Psoas muscle (tissue), 8 donors: ENCODE measurements around the gene SFRP2. TPM values are rescaled to one million over a fixed set of nuclear protein-coding genes. Genes with fewer than 3 reads are reported as not detected.

Experiments used
- ATAC-seq, 4 donors: fragments of 200-7000 bp; cut with Tn5 transposase; one replicate each; pipeline ENCODE4 v1.9.1; 2020; ENCODE audit warnings: moderate library complexity in 3 of 4, mild to moderate bottlenecking in 2 of 4
- DNase-seq, 2 donors: peaks; one replicate each; pipeline ENCODE4 v3.0.0-alpha.2; 2020
- H3K27ac ChIP-seq: fragments of 200-600 bp; one replicate; pipeline ENCODE4 v1.8.0; 2022
- H3K27me3 ChIP-seq, 3 donors: fragments of 200-600 bp in 1 of 3; one replicate each; pipeline versions ENCODE4 v1.6.1 to v1.8.0; 2013 to 2022; ENCODE audit warnings: low read length in 2 of 3, mild to moderate bottlenecking in 2 of 3, moderate library complexity in 1 of 3; ENCODE audit not compliant: insufficient read depth in 3 of 3
- H3K36me3 ChIP-seq, 2 donors: fragments of 200-600 bp in 1 of 2; one replicate each; pipeline versions ENCODE4 v1.6.1 to v1.8.0; 2013 to 2022; ENCODE audit warnings: low read depth in 1 of 2, mild to moderate bottlenecking in 1 of 2, moderate library complexity in 1 of 2; ENCODE audit not compliant: insufficient read depth in 1 of 2
- H3K4me1 ChIP-seq: fragments of 200-600 bp; one replicate; pipeline ENCODE4 v1.8.0; 2022
- H3K4me3 ChIP-seq: fragments of 200-600 bp; one replicate; pipeline ENCODE4 v1.8.0; 2022; ENCODE audit warnings: mild to moderate bottlenecking
- H3K9me3 ChIP-seq: fragments of 200-600 bp; one replicate; pipeline ENCODE4 v1.8.0; 2022
- WGBS, 3 donors: extraction: QIAGEN DNeasy Blood & Tissue Kit; methylation state at CpG; one replicate each; pipeline versions ENCODE4 v1.1.6 to v1.1.7; 2013; 5-methylcytosine and 5-hydroxymethylcytosine counted together
- intact Hi-C, 2 donors: fragments of 100-400 bp; cut with DNase I; formaldehyde crosslinking; loops; one replicate each; pipeline versions ENCODE4 v1.11.0 to v1.14.2; 2022
- polyA plus RNA-seq, 3 donors: library from polyadenylated mRNA; stranded (reverse); fragments of 200-250 nt; gene quantifications; one replicate each; pipeline ENCODE4 v1.2.3, GENCODE V29; 2013
- total RNA-seq, 4 donors: library from RNA; stranded (reverse); fragmentation: NEBNext Ultra II Directional in 2 of 4; extraction: Animal tissue kit (Norgen Biotek cat#: 25700) in 2 of 4; gene quantifications; one replicate each; pipeline versions ENCODE4 v1.2.1 to v1.2.4, GENCODE V29; 2021 to 2023
- TF ChIP-seq, protein P1 (sequence below): fragments of 200-600 bp; IDR thresholded peaks from one replicate; pipeline ENCODE4 v1.8.0; 2022; ENCODE audit warnings: antibody characterized with exemption
- donor health status: healthy with polysubstance abuse.
- donor health status: DM: no; HTN: no; CAD: no; lungs with moderate emphysema.
- donor health status: Bipolar disorder and iron deficiency.
- donor health status: healthy.
- donor health status: DM: yes; HTN: yes; CAD: no.
- donor health status: DM: no; HTN: no; CAD: no.
- donor health status: DM: no; HTN: no; CAD: no.
- donor health status: DM: yes; HTN: yes; CAD: no.

SFRP2 gene
- total and polyA plus RNA-seq, 7 donors, result 0.25 to 9.5 (median 2.2) TPM

DNA sequence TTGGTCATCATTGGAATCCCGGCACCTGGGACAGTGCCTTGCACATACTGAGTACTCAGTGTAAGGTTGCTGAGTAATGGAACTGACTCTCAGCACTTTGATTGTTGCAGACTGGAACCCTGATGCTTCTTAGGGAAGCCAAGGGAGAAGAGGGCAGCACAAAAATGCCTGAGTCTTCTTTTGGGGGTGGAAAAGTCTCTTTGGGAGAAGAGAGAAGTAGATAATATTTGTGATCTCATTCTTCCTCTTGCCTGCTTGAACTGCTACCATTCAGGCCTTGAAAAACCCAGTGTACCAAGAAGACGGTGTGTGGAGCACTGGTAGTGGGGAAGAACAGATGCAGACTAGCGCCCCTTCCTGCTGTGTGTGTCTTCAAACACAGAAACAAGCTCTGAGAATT lies 12.3 kb downstream of the SFRP2 start:
- intact Hi-C loops, result no loop called here
- TF ChIP-seq, protein P1, sequence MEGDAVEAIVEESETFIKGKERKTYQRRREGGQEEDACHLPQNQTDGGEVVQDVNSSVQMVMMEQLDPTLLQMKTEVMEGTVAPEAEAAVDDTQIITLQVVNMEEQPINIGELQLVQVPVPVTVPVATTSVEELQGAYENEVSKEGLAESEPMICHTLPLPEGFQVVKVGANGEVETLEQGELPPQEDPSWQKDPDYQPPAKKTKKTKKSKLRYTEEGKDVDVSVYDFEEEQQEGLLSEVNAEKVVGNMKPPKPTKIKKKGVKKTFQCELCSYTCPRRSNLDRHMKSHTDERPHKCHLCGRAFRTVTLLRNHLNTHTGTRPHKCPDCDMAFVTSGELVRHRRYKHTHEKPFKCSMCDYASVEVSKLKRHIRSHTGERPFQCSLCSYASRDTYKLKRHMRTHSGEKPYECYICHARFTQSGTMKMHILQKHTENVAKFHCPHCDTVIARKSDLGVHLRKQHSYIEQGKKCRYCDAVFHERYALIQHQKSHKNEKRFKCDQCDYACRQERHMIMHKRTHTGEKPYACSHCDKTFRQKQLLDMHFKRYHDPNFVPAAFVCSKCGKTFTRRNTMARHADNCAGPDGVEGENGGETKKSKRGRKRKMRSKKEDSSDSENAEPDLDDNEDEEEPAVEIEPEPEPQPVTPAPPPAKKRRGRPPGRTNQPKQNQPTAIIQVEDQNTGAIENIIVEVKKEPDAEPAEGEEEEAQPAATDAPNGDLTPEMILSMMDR, result no peak
- DNase-seq, result no peak
- WGBS, 3 donors, result 82 to 87% (median 84%) methylated on average over 3 of the region's 3 CpGs
- Histone ChIP-seq H3K27me3 (peaks cover 0 to 2% (median 0%) of the 10 kb centered on the region in 3 donors), H3K9me3 (no peaks in the 10 kb centered on the region), H3K4me3 (no peak overlapping the region), H3K36me3 (no peaks in the 10 kb centered on the region), H3K27ac (no peak overlapping the region), H3K4me1 (no peaks in the 10 kb centered on the region)
- ATAC-seq, result no peak

DNA sequence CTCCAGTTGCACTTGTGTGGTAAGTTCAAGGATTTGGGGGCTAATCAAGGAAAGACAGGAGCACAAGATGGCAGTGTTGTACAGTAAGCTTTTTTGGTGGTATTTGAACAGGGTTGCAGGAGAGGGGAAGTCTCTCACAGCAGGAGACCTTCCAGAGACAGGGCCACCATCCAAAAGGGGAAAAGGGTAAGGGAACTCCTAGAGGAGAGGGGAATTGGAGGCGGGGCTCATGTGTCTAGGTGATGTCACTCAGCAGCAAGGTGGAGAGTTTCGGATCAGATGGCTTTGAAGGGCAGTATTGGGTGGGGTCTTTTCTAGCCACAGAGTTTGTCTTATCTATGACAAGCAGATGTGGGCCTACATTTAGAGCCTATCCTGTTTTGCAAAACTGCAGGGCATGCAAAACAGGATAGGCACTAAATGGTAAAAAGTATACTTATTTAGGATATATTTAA lies 15.6 kb downstream of the SFRP2 start:
- Histone ChIP-seq H3K4me3 (no peak overlapping the region), H3K9me3 (no peaks in the 10 kb centered on the region), H3K36me3 (no peaks in the 10 kb centered on the region), H3K4me1 (no peaks in the 10 kb centered on the region), H3K27me3 (no peaks in the 10 kb centered on the region), H3K27ac (no peak overlapping the region)
- DNase-seq (no peak), ATAC-seq (no peak)
- TF ChIP-seq, protein P1, result no peak
- intact Hi-C loops, result no loop called here
- 76 to 85% (median 77%) methylated on average over 2 of the region's 2 CpGs for WGBS, 3 donors

DNA sequence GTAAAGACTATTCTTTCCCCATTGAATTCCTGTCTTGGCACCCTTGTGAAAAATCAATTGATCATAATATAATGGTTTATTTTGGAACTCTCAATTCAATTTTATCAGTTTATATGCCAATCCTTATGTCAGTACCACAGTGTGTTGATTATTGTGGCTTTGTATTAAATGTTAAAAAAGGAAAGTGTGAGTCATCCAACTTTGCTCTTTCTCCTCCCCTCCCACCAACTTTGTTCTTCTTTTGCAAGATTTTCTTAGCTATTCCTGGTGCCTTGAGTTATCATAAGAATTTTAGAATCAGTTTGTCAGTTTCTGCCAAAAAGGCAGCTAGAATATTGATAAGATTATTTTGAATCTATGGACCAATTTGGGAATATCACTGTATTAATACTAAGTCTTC lies 17.8 kb downstream of the SFRP2 start:
- intact Hi-C loops, result no loop called here
- TF ChIP-seq, protein P1, result no peak
- ATAC-seq (no peak), DNase-seq (no peak)
- H3K36me3 ChIP-seq, result no peaks in the 10 kb centered on the region
- H3K27ac ChIP-seq, result no peak overlapping the region
- no peaks in the 10 kb centered on the region for H3K4me1 ChIP-seq
- no peaks in the 10 kb centered on the region for H3K27me3 ChIP-seq
- no peaks in the 10 kb centered on the region for H3K9me3 ChIP-seq
- H3K4me3 ChIP-seq, result no peak overlapping the region

DNA sequence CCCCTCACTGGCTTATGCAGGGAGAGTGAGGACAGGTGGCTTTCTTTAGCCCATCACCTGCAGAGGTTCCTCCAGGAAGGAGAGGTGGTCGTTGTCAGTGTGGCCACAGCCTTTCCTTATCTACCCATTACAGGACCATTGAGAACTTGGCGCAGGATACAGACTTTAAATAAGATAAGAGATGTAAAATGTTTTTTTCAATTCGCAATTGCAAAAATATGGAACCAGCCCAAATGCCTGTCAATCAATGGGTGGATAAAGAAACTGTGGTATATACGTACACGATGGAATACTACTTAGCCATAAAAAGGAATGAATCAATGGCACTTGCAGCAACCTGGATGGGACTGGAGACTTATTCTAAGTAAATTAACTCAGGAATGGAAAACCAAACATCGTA lies 22.1 kb downstream of the SFRP2 start:
- ATAC-seq (no peak), DNase-seq (no peak)
- Histone ChIP-seq H3K36me3 (no peaks in the 10 kb centered on the region), H3K27ac (no peak overlapping the region), H3K4me1 (no peaks in the 10 kb centered on the region), H3K4me3 (no peak overlapping the region), H3K27me3 (peaks cover 0 to 5% (median 0%) of the 10 kb centered on the region in 3 donors), H3K9me3 (no peaks in the 10 kb centered on the region)
- WGBS, 3 donors, result 92 to 94% (median 94%) methylated on average over 6 of the region's 6 CpGs
- intact Hi-C loops, result no loop called here
- TF ChIP-seq, protein P1, result no peak

DNA sequence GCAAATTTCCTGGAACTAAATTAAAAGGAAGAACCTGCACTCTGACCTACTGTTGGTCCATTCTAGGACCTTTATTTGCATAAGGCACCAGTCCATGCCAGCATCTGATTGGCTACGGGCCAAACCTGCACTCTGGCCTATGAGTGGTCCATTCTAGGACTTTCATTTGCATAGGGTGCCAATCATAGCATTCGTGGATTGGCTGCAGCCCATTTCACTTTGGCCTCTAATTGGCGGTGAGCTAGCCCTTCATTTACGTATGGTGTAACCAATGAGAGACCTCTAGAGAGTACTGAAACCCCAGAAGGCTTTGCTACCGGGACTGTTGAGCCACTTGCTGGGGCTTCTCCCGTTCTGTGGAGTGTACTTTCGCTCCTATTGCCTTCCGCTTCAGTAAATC lies 23.0 kb downstream of the SFRP2 start:
- TF ChIP-seq, protein P1, result no peak

More for the DNA sequence above, 23.0 kb downstream of the SFRP2 start:
- H3K4me1 ChIP-seq, result no peaks in the 10 kb centered on the region
- no peaks in the 10 kb centered on the region for H3K36me3 ChIP-seq
- H3K4me3 ChIP-seq, result no peak overlapping the region
- no peak for DNase-seq
- 80 to 87% (median 83%) methylated on average over 8 of the region's 8 CpGs for WGBS, 3 donors
- intact Hi-C loops, result no loop called here
- no peak overlapping the region for H3K27ac ChIP-seq
- no peak for ATAC-seq
- H3K27me3 ChIP-seq, result peaks cover 0 to 5% (median 0%) of the 10 kb centered on the region in 3 donors
- no peaks in the 10 kb centered on the region for H3K9me3 ChIP-seq
